Fibroblast of villous mesenchyme (primary cell): Measurements from ENCODE around the gene ARVCF. TPM values are rescaled to one million over a fixed set of nuclear protein-coding genes. Genes with fewer than 3 reads are reported as not detected.
A peak's percentile ranks its signal among the peaks of the same experiment; 100 is the strongest.

Experiments used
- DNase-seq: peaks from one replicate; pipeline ENCODE4 v3.0.0-alpha.2; 2010; ENCODE audit warnings: low read depth
- H3K4me3 ChIP-seq: 2 replicates; pipeline ENCODE4 v1.5.1; 2011; ENCODE audit warnings: low read depth, mild to moderate bottlenecking, low read length
- total RNA-seq: library from RNA; depleted of rRNA; stranded (reverse); fragments of >200 nt; gene quantifications from 2 replicates; pipeline ENCODE4 v1.2.3, GENCODE V29; 2012
- TF ChIP-seq, protein P1 (sequence below): IDR thresholded peaks from 2 replicates; pipeline ENCODE4 v1.5.1; 2012; ENCODE audit warnings: low read depth, mild to moderate bottlenecking, low read length; ENCODE audit not compliant: insufficient read depth

The ARVCF gene, protein sequence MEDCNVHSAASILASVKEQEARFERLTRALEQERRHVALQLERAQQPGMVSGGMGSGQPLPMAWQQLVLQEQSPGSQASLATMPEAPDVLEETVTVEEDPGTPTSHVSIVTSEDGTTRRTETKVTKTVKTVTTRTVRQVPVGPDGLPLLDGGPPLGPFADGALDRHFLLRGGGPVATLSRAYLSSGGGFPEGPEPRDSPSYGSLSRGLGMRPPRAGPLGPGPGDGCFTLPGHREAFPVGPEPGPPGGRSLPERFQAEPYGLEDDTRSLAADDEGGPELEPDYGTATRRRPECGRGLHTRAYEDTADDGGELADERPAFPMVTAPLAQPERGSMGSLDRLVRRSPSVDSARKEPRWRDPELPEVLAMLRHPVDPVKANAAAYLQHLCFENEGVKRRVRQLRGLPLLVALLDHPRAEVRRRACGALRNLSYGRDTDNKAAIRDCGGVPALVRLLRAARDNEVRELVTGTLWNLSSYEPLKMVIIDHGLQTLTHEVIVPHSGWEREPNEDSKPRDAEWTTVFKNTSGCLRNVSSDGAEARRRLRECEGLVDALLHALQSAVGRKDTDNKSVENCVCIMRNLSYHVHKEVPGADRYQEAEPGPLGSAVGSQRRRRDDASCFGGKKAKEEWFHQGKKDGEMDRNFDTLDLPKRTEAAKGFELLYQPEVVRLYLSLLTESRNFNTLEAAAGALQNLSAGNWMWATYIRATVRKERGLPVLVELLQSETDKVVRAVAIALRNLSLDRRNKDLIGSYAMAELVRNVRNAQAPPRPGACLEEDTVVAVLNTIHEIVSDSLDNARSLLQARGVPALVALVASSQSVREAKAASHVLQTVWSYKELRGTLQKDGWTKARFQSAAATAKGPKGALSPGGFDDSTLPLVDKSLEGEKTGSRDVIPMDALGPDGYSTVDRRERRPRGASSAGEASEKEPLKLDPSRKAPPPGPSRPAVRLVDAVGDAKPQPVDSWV
- total RNA-seq, result 6.0 and 8.4 TPM in 2 replicates

DNA sequence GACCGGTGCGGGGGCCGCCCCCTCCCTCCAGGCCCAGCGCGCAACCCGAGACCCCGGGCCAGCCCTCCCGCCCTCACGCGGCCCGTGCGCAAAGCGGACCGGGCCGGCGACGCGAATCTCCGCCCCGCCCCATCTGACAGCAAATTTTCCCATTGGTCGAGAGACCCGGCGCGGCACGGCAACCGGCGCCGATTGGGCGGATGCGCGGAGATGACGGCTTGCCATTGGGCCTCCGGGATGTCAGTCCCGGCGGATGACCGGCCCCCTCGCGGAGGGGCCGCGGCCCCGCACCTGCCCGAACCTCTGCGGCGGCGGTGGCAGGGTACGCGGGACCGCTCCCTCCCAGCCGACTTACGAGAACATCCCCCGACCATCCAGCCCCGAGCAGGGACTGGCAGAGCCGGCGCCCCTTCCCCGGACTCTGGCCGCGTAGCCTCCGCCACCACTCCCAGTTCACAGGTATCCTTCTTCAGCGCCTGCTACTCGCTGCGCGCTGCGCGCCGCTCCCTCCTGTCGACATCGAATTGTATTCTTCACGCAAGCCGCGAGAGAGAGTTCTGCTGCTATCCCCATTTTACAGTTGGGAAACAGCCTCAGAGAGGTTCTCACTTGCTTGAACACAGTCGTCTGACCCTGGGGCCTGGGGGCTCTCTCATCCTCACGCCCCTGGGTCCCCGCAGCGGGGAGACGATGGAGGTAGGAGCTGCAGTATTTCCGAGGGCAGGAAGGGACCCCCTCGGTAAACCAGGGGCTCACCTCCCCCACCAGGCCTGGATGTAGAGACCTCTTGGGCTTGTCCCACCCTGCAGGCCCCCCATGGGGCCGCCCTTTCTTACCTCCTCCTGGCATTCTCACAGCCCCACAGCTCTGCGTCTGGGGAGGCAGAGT lies at the start of gene ARVCF:
ARVCF (minus strand) TSS at position 90 of the 888 bp plus-strand sequence. CDS start 26,029 bp downstream, outside the sequence.
- TF ChIP-seq, protein P1, sequence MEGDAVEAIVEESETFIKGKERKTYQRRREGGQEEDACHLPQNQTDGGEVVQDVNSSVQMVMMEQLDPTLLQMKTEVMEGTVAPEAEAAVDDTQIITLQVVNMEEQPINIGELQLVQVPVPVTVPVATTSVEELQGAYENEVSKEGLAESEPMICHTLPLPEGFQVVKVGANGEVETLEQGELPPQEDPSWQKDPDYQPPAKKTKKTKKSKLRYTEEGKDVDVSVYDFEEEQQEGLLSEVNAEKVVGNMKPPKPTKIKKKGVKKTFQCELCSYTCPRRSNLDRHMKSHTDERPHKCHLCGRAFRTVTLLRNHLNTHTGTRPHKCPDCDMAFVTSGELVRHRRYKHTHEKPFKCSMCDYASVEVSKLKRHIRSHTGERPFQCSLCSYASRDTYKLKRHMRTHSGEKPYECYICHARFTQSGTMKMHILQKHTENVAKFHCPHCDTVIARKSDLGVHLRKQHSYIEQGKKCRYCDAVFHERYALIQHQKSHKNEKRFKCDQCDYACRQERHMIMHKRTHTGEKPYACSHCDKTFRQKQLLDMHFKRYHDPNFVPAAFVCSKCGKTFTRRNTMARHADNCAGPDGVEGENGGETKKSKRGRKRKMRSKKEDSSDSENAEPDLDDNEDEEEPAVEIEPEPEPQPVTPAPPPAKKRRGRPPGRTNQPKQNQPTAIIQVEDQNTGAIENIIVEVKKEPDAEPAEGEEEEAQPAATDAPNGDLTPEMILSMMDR, result peak; percentile 11
- peak within 1 kb of the TSS; percentile 68 for H3K4me3 ChIP-seq
- peak; percentile 91 for DNase-seq

DNA sequence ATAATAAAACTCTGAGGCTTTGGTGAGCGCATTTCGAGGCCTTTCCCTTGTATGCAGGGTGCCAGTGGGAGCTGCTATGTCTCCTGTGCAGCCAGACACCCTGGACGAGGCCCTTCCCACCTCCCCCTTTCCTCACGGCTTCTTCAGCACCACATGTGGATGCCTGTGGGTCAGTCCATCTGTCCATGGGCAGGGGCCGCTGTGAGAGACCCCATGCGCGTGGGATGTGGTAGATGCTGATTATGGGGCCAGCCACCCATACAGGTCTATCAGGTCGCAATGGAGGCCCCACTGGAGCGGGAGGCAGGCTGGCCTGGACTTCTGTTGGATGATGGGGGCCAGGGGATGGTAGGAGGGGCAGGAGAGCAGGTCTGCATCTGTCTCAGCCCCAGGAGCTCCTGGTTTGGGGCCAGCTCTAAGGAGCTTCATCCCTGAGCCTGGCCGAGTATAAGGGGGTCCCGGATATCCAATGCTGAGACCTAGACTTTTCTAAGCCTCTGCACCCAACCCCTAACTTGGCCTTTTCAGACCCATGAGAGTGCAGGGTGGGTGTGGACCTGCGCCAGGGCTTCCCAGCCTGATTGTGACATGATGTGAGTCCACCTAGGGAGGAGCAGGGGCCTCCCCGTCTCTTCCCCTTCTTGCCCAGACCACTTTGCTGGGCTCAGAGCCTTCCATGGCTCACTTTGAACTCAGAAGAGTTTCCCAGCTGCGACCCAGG lies 49.4 kb upstream of the ARVCF start:
- DNase-seq, result no peak
- no peak overlapping the region for H3K4me3 ChIP-seq
- TF ChIP-seq, protein P1, result no peak

DNA sequence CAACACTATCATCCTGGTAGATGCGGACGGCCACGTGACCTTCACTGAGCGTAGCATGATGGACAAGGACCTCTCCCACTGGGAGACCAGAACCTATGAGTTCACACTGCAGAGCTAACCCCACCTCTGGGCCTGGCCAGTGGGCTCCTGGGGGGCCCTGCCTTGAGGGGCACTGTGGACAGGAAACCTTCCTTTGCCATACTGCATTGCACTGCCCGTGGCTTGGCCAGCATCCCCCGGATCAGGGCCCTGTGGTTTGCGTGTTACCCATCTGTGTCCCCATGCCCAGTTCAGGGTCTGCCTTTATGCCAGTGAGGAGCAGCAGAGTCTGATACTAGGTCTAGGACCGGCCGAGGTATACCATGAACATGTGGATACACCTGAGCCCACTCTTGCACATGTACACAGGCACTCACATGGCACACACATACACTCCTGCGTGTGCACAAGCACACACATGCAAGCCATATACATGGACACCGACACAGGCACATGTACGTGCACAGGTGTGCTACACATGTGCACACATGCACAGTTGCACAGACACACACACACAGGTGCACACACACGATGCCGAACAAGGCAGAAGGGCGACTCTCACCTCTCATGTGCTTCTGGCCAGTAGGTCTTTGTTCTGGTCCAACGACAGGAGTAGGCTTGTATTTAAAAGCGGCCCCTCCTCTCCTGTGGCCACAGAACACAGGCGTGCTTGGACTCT lies 48.1 kb upstream of the ARVCF start:
- no peak for DNase-seq
- H3K4me3 ChIP-seq, result no peak overlapping the region
- TF ChIP-seq, protein P1, result no peak

DNA sequence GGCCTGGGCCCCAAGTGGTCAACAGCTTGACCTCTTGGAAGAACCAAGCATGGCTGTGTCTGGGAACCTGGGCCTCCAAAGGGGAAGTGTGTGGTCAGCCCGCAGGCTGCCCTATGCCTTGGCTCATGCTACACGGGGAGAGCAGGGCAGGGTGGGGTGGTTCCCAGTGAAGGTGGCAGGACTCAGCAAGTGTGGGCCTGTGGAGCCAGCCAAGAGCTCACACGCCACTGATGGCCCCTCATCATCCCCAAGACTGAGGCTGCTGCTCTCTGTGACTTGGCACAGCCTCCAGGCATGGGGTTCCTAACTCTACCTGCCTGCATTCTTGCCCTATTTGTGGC lies 47.5 kb upstream of the ARVCF start:
- no peak for DNase-seq
- no peak overlapping the region for H3K4me3 ChIP-seq
- TF ChIP-seq, protein P1, result no peak

DNA sequence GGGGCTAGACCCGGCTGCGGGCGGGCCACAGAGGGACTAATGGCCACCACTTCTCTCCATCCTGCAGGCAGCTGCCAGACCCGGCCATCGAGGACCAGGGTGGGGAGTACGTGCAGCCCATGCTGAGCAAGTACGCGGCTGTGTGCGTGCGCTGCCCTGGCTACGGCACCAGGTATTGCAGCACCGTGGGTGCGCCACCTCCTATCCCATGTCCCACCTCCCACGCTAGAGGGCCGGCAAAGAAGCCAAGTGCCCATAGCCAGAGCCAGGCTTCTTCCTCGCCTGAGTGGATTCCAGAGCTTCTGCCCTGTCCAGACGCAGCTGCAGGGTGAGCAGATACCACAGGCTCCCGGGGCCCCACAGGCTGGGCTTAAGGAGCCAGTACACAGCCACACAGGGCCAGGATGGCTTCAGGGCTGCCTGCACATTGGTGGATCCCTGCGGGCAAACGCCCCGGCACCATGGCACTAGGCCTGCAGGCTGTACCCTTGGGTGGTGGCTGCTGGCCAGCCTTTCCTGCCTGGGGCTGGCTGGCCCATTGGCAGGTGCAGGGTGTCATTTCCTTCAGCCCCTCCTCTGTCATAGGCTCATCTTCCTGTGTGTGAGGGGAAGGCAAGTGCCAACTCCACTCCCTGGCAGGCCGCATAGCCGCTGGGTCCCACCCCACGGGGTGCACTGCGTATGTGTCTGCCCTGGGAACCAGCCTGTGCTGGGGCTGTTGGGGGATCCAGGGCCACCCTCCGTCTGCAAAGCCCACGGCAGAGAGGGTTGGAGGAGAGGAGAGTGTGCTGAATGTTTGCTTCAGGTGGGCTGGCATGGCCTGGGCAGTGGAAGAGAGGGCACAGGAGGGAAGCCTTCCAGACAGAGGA lies 46.9 kb upstream of the ARVCF start:
- H3K4me3 ChIP-seq, result no peak overlapping the region
- TF ChIP-seq, protein P1, result no peak
- DNase-seq, result no peak
